ENCODE data around the gene ARMC8. TPM values are rescaled to one million over a fixed set of nuclear protein-coding genes. Genes with fewer than 3 reads are reported as not detected.
A peak's percentile ranks its signal among the peaks of the same experiment; 100 is the strongest.

The ARMC8 gene
- total RNA-seq, 2 donors from 2014 or later: 55.6 to 75.8 TPM

- no peak for DNase-seq
- no peaks in the 10 kb centered on the region for H3K9me3 ChIP-seq (ENCODE audit: control insufficient read depth, low read length, poor library complexity, severe bottlenecking)
- no peak overlapping the region for H3K4me3 Mint-ChIP-seq
- H3K27ac Mint-ChIP-seq: no peak overlapping the region
- H3K27me3 Mint-ChIP-seq: no peaks in the 10 kb centered on the region
- peaks cover 8% of the 10 kb centered on the region for H3K36me3 Mint-ChIP-seq (ENCODE audit: low read depth)
- H3K4me1 Mint-ChIP-seq: peaks cover 37% of the 10 kb centered on the region
- ATAC-seq: no peak
These were observed 19.1 kb downstream of the ARMC8 start for GRCh38 chr3:138206196-138206595.

GRCh38 chr3:138210528-138210927 lies 23.4 kb downstream of the ARMC8 start:
- DNase-seq: no peak
- Mint-ChIP-seq H3K36me3 (ENCODE audit: low read depth) (peaks cover 2% of the 10 kb centered on the region), H3K27me3 (no peaks in the 10 kb centered on the region), H3K4me1 (peaks cover 23% of the 10 kb centered on the region), H3K4me3 (no peak overlapping the region), H3K27ac (no peak overlapping the region)
- no peak for ATAC-seq
- H3K9me3 ChIP-seq (ENCODE audit: control insufficient read depth, low read length, poor library complexity, severe bottlenecking): no peaks in the 10 kb centered on the region

GRCh38 chr3:138213398-138214085 lies 26.4 kb downstream of the ARMC8 start:
- Mint-ChIP-seq H3K4me3 (no peak overlapping the region), H3K4me1 (peaks cover 17% of the 10 kb centered on the region), H3K27ac (no peak overlapping the region), H3K27me3 (no peaks in the 10 kb centered on the region), H3K36me3 (ENCODE audit: low read depth) (no peaks in the 10 kb centered on the region)
- ATAC-seq (no peak), DNase-seq (no peak)
- no peaks in the 10 kb centered on the region for H3K9me3 ChIP-seq (ENCODE audit: control insufficient read depth, low read length, poor library complexity, severe bottlenecking)

GRCh38 chr3:138219255-138219654 lies 32.2 kb downstream of the ARMC8 start:
- H3K36me3 Mint-ChIP-seq (ENCODE audit: low read depth): peaks cover 3% of the 10 kb centered on the region
- ATAC-seq (no peak), DNase-seq (no peak)
- H3K9me3 ChIP-seq (ENCODE audit: control insufficient read depth, low read length, poor library complexity, severe bottlenecking): no peaks in the 10 kb centered on the region
- no peaks in the 10 kb centered on the region for H3K27me3 Mint-ChIP-seq
- peak overlapping the region; percentile 83 for H3K27ac Mint-ChIP-seq
- H3K4me1 Mint-ChIP-seq: peaks cover 35% of the 10 kb centered on the region
- no peak overlapping the region for H3K4me3 Mint-ChIP-seq

- Mint-ChIP-seq H3K27me3 (no peaks in the 10 kb centered on the region), H3K27ac (peak overlapping the region; percentile 83), H3K4me3 (no peak overlapping the region), H3K36me3 (ENCODE audit: low read depth) (peaks cover 3% of the 10 kb centered on the region), H3K4me1 (peaks cover 35% of the 10 kb centered on the region)
- H3K9me3 ChIP-seq (ENCODE audit: control insufficient read depth, low read length, poor library complexity, severe bottlenecking): no peaks in the 10 kb centered on the region
- ATAC-seq: no peak
- DNase-seq: no peak
These were observed 33.1 kb downstream of the ARMC8 start for GRCh38 chr3:138220242-138220641.

- ATAC-seq: no peak
- no peak overlapping the region for H3K27ac Mint-ChIP-seq
- DNase-seq: no peak
- peaks cover 3% of the 10 kb centered on the region for H3K36me3 Mint-ChIP-seq (ENCODE audit: low read depth)
- peaks cover 35% of the 10 kb centered on the region for H3K4me1 Mint-ChIP-seq
- no peaks in the 10 kb centered on the region for H3K9me3 ChIP-seq (ENCODE audit: control insufficient read depth, low read length, poor library complexity, severe bottlenecking)
- no peak overlapping the region for H3K4me3 Mint-ChIP-seq
- no peaks in the 10 kb centered on the region for H3K27me3 Mint-ChIP-seq
These were observed 33.7 kb downstream of the ARMC8 start for GRCh38 chr3:138220788-138221187.

GRCh38 chr3:138222131-138222941 lies 35.2 kb downstream of the ARMC8 start:
- Mint-ChIP-seq H3K4me3 (no peak overlapping the region), H3K27me3 (no peaks in the 10 kb centered on the region), H3K27ac (peak overlapping the region; percentile 41), H3K4me1 (peaks cover 43% of the 10 kb centered on the region), H3K36me3 (ENCODE audit: low read depth) (peaks cover 10% of the 10 kb centered on the region)
- DNase-seq (no peak), ATAC-seq (no peak)
- H3K9me3 ChIP-seq (ENCODE audit: control insufficient read depth, low read length, poor library complexity, severe bottlenecking): no peaks in the 10 kb centered on the region

GRCh38 chr3:138222942-138223287 lies 35.8 kb downstream of the ARMC8 start:
- H3K9me3 ChIP-seq (ENCODE audit: control insufficient read depth, low read length, poor library complexity, severe bottlenecking): no peaks in the 10 kb centered on the region
- Mint-ChIP-seq H3K27me3 (no peaks in the 10 kb centered on the region), H3K4me3 (no peak overlapping the region), H3K4me1 (peaks cover 42% of the 10 kb centered on the region), H3K36me3 (ENCODE audit: low read depth) (peaks cover 10% of the 10 kb centered on the region), H3K27ac (peak overlapping the region; percentile 41)
- ATAC-seq: no peak
- no peak for DNase-seq

- DNase-seq (no peak), ATAC-seq (no peak)
- Mint-ChIP-seq H3K4me3 (no peak overlapping the region), H3K27ac (peak overlapping the region; percentile 41), H3K27me3 (no peaks in the 10 kb centered on the region), H3K36me3 (ENCODE audit: low read depth) (peaks cover 7% of the 10 kb centered on the region), H3K4me1 (peaks cover 15% of the 10 kb centered on the region)
- H3K9me3 ChIP-seq (ENCODE audit: control insufficient read depth, low read length, poor library complexity, severe bottlenecking): no peaks in the 10 kb centered on the region
These were observed 40.5 kb downstream of the ARMC8 start for GRCh38 chr3:138227650-138228049.

GRCh38 chr3:138230525-138230924 lies 43.4 kb downstream of the ARMC8 start:
- Mint-ChIP-seq H3K27ac (no peak overlapping the region), H3K4me1 (peaks cover 18% of the 10 kb centered on the region), H3K4me3 (no peak overlapping the region), H3K27me3 (no peaks in the 10 kb centered on the region), H3K36me3 (ENCODE audit: low read depth) (peaks cover 9% of the 10 kb centered on the region)
- DNase-seq: no peak
- ATAC-seq: no peak
- no peaks in the 10 kb centered on the region for H3K9me3 ChIP-seq (ENCODE audit: control insufficient read depth, low read length, poor library complexity, severe bottlenecking)

- no peaks in the 10 kb centered on the region for H3K9me3 ChIP-seq (ENCODE audit: control insufficient read depth, low read length, poor library complexity, severe bottlenecking)
- no peak overlapping the region for H3K4me3 Mint-ChIP-seq
- H3K27ac Mint-ChIP-seq: no peak overlapping the region
- peaks cover 7% of the 10 kb centered on the region for H3K4me1 Mint-ChIP-seq
- no peaks in the 10 kb centered on the region for H3K27me3 Mint-ChIP-seq
- DNase-seq (no peak), ATAC-seq (no peak)
- H3K36me3 Mint-ChIP-seq (ENCODE audit: low read depth): peaks cover 2% of the 10 kb centered on the region
These were observed 45.7 kb downstream of the ARMC8 start for GRCh38 chr3:138232705-138233364.

- Mint-ChIP-seq H3K27me3 (no peaks in the 10 kb centered on the region), H3K27ac (peak overlapping the region; percentile 37), H3K4me3 (no peak overlapping the region), H3K4me1 (peaks cover 6% of the 10 kb centered on the region), H3K36me3 (ENCODE audit: low read depth) (peaks cover 2% of the 10 kb centered on the region)
- DNase-seq (no peak), ATAC-seq (no peak)
- no peaks in the 10 kb centered on the region for H3K9me3 ChIP-seq (ENCODE audit: control insufficient read depth, low read length, poor library complexity, severe bottlenecking)
These were observed 47.5 kb downstream of the ARMC8 start for GRCh38 chr3:138234401-138235179.

GRCh38 chr3:138238711-138239110 lies 51.6 kb downstream of the ARMC8 start:
- H3K4me1 Mint-ChIP-seq: peaks cover 9% of the 10 kb centered on the region
- H3K4me3 Mint-ChIP-seq: no peak overlapping the region
- ATAC-seq: no peak
- peaks cover 2% of the 10 kb centered on the region for H3K36me3 Mint-ChIP-seq (ENCODE audit: low read depth)
- no peaks in the 10 kb centered on the region for H3K9me3 ChIP-seq (ENCODE audit: control insufficient read depth, low read length, poor library complexity, severe bottlenecking)
- H3K27ac Mint-ChIP-seq: no peak overlapping the region
- H3K27me3 Mint-ChIP-seq: no peaks in the 10 kb centered on the region
- no peak for DNase-seq
